OCI-LY1 (cell line): Measurements from ENCODE around the gene SUFU.

ENCODE experiments used
- H2AFZ ChIP-seq: fragments of 200-600 bp; sonication (generic), shearing (Covaris generic); 2 replicates; pipeline ENCODE4 v1.6.0; 2014; ENCODE audit warnings: antibody characterized with exemption, mild to moderate bottlenecking, low read length
- H3F3A ChIP-seq: fragments of 200-600 bp; sonication (generic), shearing (Covaris generic); 2 replicates; pipeline ENCODE4 v1.6.0; 2014; ENCODE audit warnings: mild to moderate bottlenecking, antibody characterized with exemption, low read length, moderate library complexity; ENCODE audit not compliant: insufficient read depth
- H3K27ac ChIP-seq: fragments of 200-600 bp; sonication (generic); 2 replicates; pipeline ENCODE4 v1.5.1; 2014; ENCODE audit warnings: low read length, mixed run types, mild to moderate bottlenecking, low read depth; ENCODE audit not compliant: poor library complexity, severe bottlenecking
- H3K27me3 ChIP-seq: fragments of 200-600 bp; sonication (generic); 2 replicates; pipeline ENCODE4 v1.6.0; 2014; ENCODE audit warnings: antibody characterized with exemption, mild to moderate bottlenecking, low read length, moderate library complexity; ENCODE audit not compliant: insufficient read depth
- H3K36me3 ChIP-seq: fragments of 200-600 bp; sonication (generic); 2 replicates; pipeline ENCODE4 v1.6.1; 2014; ENCODE audit warnings: mild to moderate bottlenecking, antibody characterized with exemption, low read length, moderate library complexity, mixed read lengths; ENCODE audit not compliant: insufficient read depth
- H3K4me1 ChIP-seq: fragments of 200-600 bp; sonication (generic); 2 replicates; pipeline ENCODE4 v1.5.1; 2014; ENCODE audit warnings: mild to moderate bottlenecking, low read length, moderate library complexity; ENCODE audit not compliant: insufficient read depth, severe bottlenecking
- H3K4me2 ChIP-seq: fragments of 200-600 bp; sonication (generic), shearing (Covaris generic); 2 replicates; pipeline ENCODE4 v1.6.1; 2014; ENCODE audit warnings: low read length
- H3K4me3 ChIP-seq: fragments of 200-600 bp; sonication (generic); 2 replicates; pipeline ENCODE4 v1.5.1; 2014; ENCODE audit warnings: low read length, low read depth, mild to moderate bottlenecking, mixed read lengths; ENCODE audit not compliant: poor library complexity, severe bottlenecking
- H3K79me2 ChIP-seq: fragments of 200-600 bp; shearing (Covaris generic); 2 replicates; pipeline ENCODE4 v1.6.1; 2016; ENCODE audit warnings: mixed run types, low read length, mixed read lengths; ENCODE audit not compliant: insufficient read depth
- H3K9ac ChIP-seq: fragments of 200-600 bp; sonication (generic), shearing (Covaris generic); 2 replicates; pipeline ENCODE4 v1.6.1; 2014; ENCODE audit warnings: mild to moderate bottlenecking, low read length, mixed read lengths
- H3K9me2 ChIP-seq: fragments of 200-600 bp; sonication (generic), shearing (Covaris generic); 2 replicates; pipeline ENCODE4 v1.6.1; 2014; ENCODE audit warnings: low read depth, mild to moderate bottlenecking, low read length, mixed read lengths
- H3K9me3 ChIP-seq: fragments of 200-600 bp; shearing (Covaris generic); 2 replicates; pipeline ENCODE4 v1.6.1; 2014; ENCODE audit warnings: low read length, mixed read lengths
- H4K20me1 ChIP-seq: fragments of 200-600 bp; sonication (generic), shearing (Covaris generic); 2 replicates; pipeline ENCODE4 v1.6.0; 2016; ENCODE audit warnings: mild to moderate bottlenecking, low read length; ENCODE audit not compliant: insufficient read depth
- CTCF ChIP-seq: fragments of 200-600 bp; sonication (generic), shearing (Covaris generic); IDR thresholded peaks from 2 replicates; pipeline ENCODE4 v1.5.1; 2017; ENCODE audit warnings: mild to moderate bottlenecking, antibody characterized with exemption, low read length, moderate library complexity, mixed read lengths
- EZH2 ChIP-seq: fragments of 200-600 bp; sonication (generic), shearing (Covaris generic); IDR thresholded peaks from 2 replicates; pipeline ENCODE4 v1.8.0; 2017; ENCODE audit warnings: borderline replicate concordance, mixed run types, mild to moderate bottlenecking, antibody characterized with exemption, low read length, moderate library complexity, mixed read lengths

Gene SUFU

GRCh38 chr10:102537948-102538347 is 34.2 kb downstream of the SUFU start:
- no peaks in the 10 kb centered on the region for H3F3A ChIP-seq
- no peak for TF ChIP-seq CTCF
- no peak for TF ChIP-seq EZH2
- H3K4me1 ChIP-seq: no peaks in the 10 kb centered on the region
- H3K4me3 ChIP-seq: no peak overlapping the region
- H3K27ac ChIP-seq: no peak overlapping the region
- no peaks in the 10 kb centered on the region for H3K9me3 ChIP-seq
- no peak overlapping the region for H3K4me2 ChIP-seq
- no peak overlapping the region for H2AFZ ChIP-seq
- no peaks in the 10 kb centered on the region for H3K27me3 ChIP-seq
- H4K20me1 ChIP-seq: no peaks in the 10 kb centered on the region
- no peaks in the 10 kb centered on the region for H3K9me2 ChIP-seq
- no peaks in the 10 kb centered on the region for H3K79me2 ChIP-seq
- no peak overlapping the region for H3K9ac ChIP-seq
- H3K36me3 ChIP-seq: no peaks in the 10 kb centered on the region

- Histone ChIP-seq H4K20me1 (no peaks in the 10 kb centered on the region), H3K27ac (no peak overlapping the region), H3K9me3 (no peaks in the 10 kb centered on the region), H3K36me3 (no peaks in the 10 kb centered on the region), H3F3A (no peaks in the 10 kb centered on the region), H3K9me2 (no peaks in the 10 kb centered on the region), H3K79me2 (no peaks in the 10 kb centered on the region), H3K4me2 (no peak overlapping the region), H3K4me3 (no peak overlapping the region), H3K4me1 (no peaks in the 10 kb centered on the region), H3K27me3 (no peaks in the 10 kb centered on the region), H2AFZ (no peak overlapping the region), H3K9ac (no peak overlapping the region)
- TF ChIP-seq EZH2 (no peak), CTCF (no peak)
These were observed 35.0 kb downstream of the SUFU start for GRCh38 chr10:102538811-102539210.

GRCh38 chr10:102540023-102540422 is 36.3 kb downstream of the SUFU start:
- Histone ChIP-seq H3K79me2 (no peaks in the 10 kb centered on the region), H2AFZ (no peak overlapping the region), H3K27ac (no peak overlapping the region), H3F3A (no peaks in the 10 kb centered on the region), H3K9me2 (no peaks in the 10 kb centered on the region), H3K9ac (no peak overlapping the region), H3K4me2 (no peak overlapping the region), H3K36me3 (no peaks in the 10 kb centered on the region), H3K4me3 (no peak overlapping the region), H3K9me3 (no peaks in the 10 kb centered on the region), H3K27me3 (no peaks in the 10 kb centered on the region), H4K20me1 (no peaks in the 10 kb centered on the region), H3K4me1 (no peaks in the 10 kb centered on the region)
- TF ChIP-seq EZH2 (no peak), CTCF (peak; percentile 23; the same call in 1 of the 2 replicates)
